Measurements from ENCODE around the gene CTTN.

CTTN gene

DNA sequence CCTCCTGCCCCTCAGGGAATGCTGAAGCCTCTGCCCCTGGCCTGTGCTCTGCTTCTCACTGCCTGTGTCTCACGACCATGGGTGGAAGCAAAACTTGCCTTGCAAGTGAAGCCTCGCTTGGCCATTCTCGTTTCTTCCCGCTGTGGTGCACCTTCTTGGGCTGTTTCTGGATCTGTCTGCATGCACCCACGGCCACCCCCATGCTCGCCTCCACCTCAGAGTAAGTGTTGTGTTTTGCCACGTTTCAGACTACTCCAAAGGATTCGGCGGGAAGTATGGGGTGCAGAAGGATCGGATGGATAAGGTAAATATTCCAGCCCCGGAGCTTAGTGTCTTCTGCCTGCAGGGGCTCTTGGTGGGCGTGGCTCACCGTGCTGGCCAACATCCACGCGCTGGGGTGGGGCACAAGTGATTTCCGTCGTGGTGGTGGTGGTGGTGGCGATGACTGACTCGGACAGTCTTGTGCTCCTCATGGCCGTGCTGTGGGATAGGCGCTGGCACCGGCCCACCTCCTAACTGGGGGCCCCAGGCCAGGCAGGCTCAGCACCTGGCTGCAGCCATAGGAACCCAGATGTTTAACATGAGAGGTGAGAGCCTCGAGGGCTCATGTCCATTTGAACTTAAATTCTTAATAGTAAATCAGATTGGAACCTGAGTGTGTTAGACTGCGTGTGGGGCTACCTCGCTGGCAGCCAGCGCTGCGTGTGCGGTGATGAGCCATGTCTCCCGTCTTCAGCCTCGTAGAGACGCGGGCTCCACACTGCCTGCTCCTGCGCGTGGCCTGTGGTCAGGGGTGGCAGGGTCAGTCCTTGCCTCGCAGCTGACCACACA lies 24.6 kb downstream of the CTTN start:
- Histone ChIP-seq H3K27me3 (ENCODE audit: control insufficient read depth in 1 of 2, insufficient read depth in 2 of 2, low read length in 2 of 2) (no peaks in the 10 kb centered on the region), H3K27ac (ENCODE audit: low read depth, low read length) (no peak overlapping the region), H3K4me3 (ENCODE audit: low read depth in 1 of 2, low read length in 2 of 2) (no peak overlapping the region), H3K9ac (ENCODE audit: low read length) (no peak overlapping the region), H3K36me3 (ENCODE audit: insufficient read depth, low read length) (peaks cover 71% of the 10 kb centered on the region), H3K4me1 (ENCODE audit: insufficient read depth, low read length) (no peaks in the 10 kb centered on the region), H3K9me3 (ENCODE audit: low read length) (no peaks in the 10 kb centered on the region)

DNA sequence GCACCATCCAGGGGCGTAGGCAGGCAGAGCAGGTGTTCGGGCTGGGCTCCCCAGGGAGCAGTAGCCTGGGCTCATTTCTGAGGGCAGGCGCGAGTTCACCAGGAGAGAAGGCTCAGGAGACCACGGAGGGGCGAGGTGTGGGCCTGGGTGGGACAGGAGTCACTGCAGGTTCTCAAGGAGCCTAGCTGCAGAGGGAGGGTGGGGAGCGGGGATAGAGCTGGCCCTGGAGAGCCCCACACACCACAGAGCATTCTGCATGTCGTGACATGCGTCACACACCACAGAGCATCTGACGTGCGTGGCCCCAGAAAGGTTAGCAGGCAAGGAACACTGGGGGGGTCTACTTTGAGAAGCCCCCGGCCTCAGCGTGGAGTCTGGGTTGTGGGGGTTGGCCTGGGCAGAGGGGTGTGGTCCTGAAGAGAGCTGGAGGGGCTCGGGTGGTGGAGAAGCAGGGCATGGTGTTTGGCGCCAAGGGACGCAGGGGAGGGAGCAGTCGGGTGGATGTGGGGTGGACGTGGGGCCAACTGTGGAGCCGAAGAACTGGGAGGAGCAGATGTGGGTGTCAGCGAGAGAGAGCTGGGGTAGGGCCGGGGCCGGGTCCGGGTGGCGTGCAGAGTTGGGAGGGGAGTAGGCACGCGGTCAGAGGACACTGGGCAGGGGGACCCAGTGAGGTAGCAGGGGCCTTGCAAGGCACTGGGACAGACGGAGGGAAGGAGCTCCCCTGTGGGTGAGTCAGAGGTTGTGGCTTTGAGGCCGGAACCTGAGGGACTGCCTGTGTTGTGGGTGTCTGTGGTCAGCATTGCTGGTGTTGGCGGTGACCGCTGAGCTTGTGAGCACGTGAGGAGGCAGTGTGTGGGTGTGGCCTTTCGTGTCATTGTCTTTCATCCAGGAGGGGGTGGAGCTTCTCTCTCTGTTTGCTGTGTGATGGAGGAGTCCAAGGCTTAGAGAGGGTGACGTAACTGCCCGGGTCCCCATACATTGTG lies 25.5 kb downstream of the CTTN start:
- Histone ChIP-seq H3K4me1 (ENCODE audit: insufficient read depth, low read length) (no peaks in the 10 kb centered on the region), H3K27ac (ENCODE audit: low read depth, low read length) (no peak overlapping the region)

DNA sequence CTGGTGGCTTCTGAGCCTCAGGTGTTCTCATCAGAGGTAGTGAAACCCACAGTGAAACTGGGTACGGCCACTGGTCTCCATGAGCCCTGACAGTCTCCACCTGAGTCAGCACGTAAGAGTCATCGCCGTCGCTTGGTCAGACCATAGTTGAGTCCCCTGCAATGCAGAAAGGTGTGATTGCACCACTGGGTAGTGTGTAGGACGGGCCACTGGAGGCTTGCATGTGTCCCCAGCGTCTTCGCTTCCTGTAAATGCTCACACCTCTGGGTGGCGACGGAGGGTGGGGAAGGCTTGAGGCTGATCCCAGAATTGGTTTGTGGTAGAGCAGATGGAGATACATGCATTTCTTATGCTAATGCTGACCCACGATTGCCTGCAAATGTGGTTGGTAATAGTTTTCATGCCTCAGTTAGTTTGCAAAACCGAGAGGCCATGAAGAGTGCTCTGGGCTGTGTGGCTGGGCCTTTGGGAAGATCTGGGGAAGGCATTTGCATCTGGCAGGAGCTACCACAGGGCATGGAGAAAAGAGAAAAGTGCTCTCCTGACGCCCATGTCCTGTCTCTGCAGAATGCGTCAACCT lies 26.5 kb downstream of the CTTN start:
- no peak overlapping the region for H3K4me3 ChIP-seq (ENCODE audit: low read depth in 1 of 2, low read length in 2 of 2)
- no peak overlapping the region for H3K27ac ChIP-seq (ENCODE audit: low read depth, low read length)
- H3K27me3 ChIP-seq (ENCODE audit: control insufficient read depth in 1 of 2, insufficient read depth in 2 of 2, low read length in 2 of 2), result no peaks in the 10 kb centered on the region
- H3K36me3 ChIP-seq (ENCODE audit: insufficient read depth, low read length), result peaks cover 76% of the 10 kb centered on the region
- H3K9me3 ChIP-seq (ENCODE audit: low read length), result no peaks in the 10 kb centered on the region
- H3K9ac ChIP-seq (ENCODE audit: low read length), result no peak overlapping the region
- H3K4me1 ChIP-seq (ENCODE audit: insufficient read depth, low read length), result no peaks in the 10 kb centered on the region

More for the DNA sequence above, 25.5 kb downstream of the CTTN start:
- Histone ChIP-seq H3K4me3 (ENCODE audit: low read depth in 1 of 2, low read length in 2 of 2) (no peak overlapping the region), H3K36me3 (ENCODE audit: insufficient read depth, low read length) (peaks cover 71% of the 10 kb centered on the region), H3K27me3 (ENCODE audit: control insufficient read depth in 1 of 2, insufficient read depth in 2 of 2, low read length in 2 of 2) (no peaks in the 10 kb centered on the region), H3K9me3 (ENCODE audit: low read length) (no peaks in the 10 kb centered on the region), H3K9ac (ENCODE audit: low read length) (no peak overlapping the region)

DNA sequence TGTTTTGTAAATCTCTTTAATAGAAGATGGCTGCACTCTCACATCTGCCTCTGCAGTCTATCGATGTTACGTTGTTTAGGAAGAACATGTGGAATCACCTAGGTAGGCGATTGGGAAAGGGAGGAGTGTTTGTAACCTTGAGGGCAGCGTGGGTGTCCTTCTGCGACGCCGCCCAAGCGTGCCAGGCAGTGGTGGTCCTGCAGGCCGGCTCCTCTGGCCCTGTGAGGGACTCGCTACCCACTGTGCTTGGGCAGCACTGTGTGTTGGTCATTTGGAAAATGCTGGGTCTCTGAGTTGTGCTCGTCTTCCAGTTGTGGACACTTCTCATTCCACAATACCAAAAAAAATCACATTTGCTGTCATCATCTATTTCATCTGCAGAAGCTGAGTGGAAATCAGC lies 29.1 kb downstream of the CTTN start:
- Histone ChIP-seq H3K4me1 (ENCODE audit: insufficient read depth, low read length) (no peaks in the 10 kb centered on the region), H3K9me3 (ENCODE audit: low read length) (no peaks in the 10 kb centered on the region), H3K27me3 (ENCODE audit: control insufficient read depth in 1 of 2, insufficient read depth in 2 of 2, low read length in 2 of 2) (no peaks in the 10 kb centered on the region), H3K9ac (ENCODE audit: low read length) (no peak overlapping the region), H3K36me3 (ENCODE audit: insufficient read depth, low read length) (peaks cover 77% of the 10 kb centered on the region), H3K27ac (ENCODE audit: low read depth, low read length) (no peak overlapping the region), H3K4me3 (ENCODE audit: low read depth in 1 of 2, low read length in 2 of 2) (no peak overlapping the region)

DNA sequence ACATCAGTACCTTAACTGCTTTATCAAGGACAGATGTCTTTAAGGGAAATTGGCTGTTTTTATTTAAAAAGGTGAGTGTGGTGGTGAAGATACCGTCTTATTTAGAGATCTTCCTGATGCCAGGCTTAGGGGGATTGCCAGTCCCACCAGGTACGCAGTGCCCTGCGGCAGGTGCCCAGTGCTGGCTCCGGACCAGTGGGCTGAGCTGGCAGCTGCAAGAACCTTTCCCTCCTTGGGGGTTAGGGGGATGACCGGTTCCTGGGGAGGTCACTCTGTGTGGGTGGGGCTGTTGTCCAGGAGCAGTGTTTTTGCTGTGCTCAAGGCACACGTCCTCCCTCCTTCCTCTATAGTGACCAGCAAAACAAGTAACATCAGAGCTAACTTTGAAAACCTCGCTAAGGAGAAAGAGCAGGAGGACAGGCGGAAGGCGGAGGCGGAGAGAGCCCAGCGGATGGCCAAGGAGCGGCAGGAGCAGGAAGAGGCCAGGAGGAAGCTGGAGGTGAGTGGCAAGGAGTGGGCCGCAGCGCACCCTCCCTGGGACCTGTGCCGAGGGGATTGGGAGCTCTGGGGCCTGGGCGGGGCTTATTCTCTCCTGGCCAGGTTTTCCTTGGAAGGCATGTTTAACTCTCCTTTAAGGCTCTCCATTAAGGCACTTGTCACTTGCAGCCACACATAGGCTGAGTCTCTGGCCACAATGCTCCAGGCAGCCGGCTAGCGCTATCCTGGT lies 30.5 kb downstream of the CTTN start:
- H3K9me3 ChIP-seq (ENCODE audit: low read length), result no peaks in the 10 kb centered on the region
- no peak overlapping the region for H3K27ac ChIP-seq (ENCODE audit: low read depth, low read length)
- H3K9ac ChIP-seq (ENCODE audit: low read length), result no peak overlapping the region
- H3K4me1 ChIP-seq (ENCODE audit: insufficient read depth, low read length), result no peaks in the 10 kb centered on the region
- H3K27me3 ChIP-seq (ENCODE audit: control insufficient read depth in 1 of 2, insufficient read depth in 2 of 2, low read length in 2 of 2), result no peaks in the 10 kb centered on the region
- peaks cover 77% of the 10 kb centered on the region for H3K36me3 ChIP-seq (ENCODE audit: insufficient read depth, low read length)
- H3K4me3 ChIP-seq (ENCODE audit: low read depth in 1 of 2, low read length in 2 of 2), result no peak overlapping the region

DNA sequence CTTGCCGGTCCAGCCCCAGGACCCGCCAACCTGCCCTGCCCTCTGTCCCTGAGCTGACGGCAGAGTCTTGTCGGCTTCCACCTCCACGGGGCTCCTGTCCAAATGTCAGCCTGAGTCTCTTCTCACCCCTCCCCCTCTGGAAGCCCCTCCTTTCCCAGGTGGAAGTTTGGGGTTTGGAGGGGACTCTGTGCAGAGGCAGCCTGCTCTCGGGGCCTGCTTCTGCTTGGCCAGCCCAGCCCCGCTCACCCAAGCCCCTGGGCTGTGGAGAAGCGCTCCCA lies 31.0 kb downstream of the CTTN start:
- H3K27ac ChIP-seq (ENCODE audit: low read depth, low read length), result no peak overlapping the region
- H3K9me3 ChIP-seq (ENCODE audit: low read length), result no peaks in the 10 kb centered on the region
- no peaks in the 10 kb centered on the region for H3K4me1 ChIP-seq (ENCODE audit: insufficient read depth, low read length)
- no peak overlapping the region for H3K4me3 ChIP-seq (ENCODE audit: low read depth in 1 of 2, low read length in 2 of 2)
- no peaks in the 10 kb centered on the region for H3K27me3 ChIP-seq (ENCODE audit: control insufficient read depth in 1 of 2, insufficient read depth in 2 of 2, low read length in 2 of 2)
- H3K36me3 ChIP-seq (ENCODE audit: insufficient read depth, low read length), result peaks cover 78% of the 10 kb centered on the region
- no peak overlapping the region for H3K9ac ChIP-seq (ENCODE audit: low read length)

DNA sequence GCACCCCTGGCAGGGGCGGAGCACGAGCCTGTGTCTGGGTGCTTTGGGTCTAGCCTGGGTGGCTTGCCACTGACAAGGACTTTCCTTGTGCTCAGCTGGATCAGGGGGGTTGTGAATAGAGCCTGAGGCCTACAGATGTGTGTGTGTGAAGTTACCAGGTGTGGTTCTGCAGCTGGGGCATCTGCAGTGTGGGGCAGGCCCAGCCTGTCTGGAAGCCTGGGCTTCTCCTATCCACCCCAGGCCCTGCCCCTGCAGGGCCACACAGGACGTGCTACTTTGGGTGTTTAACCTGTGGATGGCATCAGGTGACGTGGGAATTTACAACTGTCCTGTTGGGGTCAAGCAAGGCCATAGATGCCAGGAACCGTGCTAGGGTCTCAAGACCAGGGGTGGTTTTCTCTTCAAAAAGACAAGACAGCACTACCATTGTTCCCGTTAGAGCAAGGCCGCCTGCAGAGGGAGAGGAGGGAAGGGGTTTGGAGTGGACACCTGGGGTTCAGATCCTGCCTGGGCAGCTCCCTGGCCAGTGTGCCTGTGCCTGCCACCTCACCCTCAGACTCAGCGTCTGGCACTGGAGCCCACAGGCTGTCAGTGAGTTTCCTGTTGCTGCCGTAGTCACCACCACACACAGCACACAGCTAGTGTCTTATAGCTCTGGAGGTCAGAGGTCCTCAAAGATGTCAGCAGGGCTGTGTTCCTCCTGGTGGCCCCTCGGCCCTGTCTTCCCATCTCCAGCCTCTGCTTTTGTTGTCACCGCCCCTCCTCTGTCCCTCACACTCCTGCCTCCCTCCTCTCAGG lies 31.6 kb downstream of the CTTN start:
- H3K27me3 ChIP-seq (ENCODE audit: control insufficient read depth in 1 of 2, insufficient read depth in 2 of 2, low read length in 2 of 2), result no peaks in the 10 kb centered on the region
- H3K9me3 ChIP-seq (ENCODE audit: low read length), result no peaks in the 10 kb centered on the region
- H3K4me1 ChIP-seq (ENCODE audit: insufficient read depth, low read length), result no peaks in the 10 kb centered on the region
- no peak overlapping the region for H3K9ac ChIP-seq (ENCODE audit: low read length)
- H3K4me3 ChIP-seq (ENCODE audit: low read depth in 1 of 2, low read length in 2 of 2), result no peak overlapping the region
- no peak overlapping the region for H3K27ac ChIP-seq (ENCODE audit: low read depth, low read length)
- peaks cover 78% of the 10 kb centered on the region for H3K36me3 ChIP-seq (ENCODE audit: insufficient read depth, low read length)

DNA sequence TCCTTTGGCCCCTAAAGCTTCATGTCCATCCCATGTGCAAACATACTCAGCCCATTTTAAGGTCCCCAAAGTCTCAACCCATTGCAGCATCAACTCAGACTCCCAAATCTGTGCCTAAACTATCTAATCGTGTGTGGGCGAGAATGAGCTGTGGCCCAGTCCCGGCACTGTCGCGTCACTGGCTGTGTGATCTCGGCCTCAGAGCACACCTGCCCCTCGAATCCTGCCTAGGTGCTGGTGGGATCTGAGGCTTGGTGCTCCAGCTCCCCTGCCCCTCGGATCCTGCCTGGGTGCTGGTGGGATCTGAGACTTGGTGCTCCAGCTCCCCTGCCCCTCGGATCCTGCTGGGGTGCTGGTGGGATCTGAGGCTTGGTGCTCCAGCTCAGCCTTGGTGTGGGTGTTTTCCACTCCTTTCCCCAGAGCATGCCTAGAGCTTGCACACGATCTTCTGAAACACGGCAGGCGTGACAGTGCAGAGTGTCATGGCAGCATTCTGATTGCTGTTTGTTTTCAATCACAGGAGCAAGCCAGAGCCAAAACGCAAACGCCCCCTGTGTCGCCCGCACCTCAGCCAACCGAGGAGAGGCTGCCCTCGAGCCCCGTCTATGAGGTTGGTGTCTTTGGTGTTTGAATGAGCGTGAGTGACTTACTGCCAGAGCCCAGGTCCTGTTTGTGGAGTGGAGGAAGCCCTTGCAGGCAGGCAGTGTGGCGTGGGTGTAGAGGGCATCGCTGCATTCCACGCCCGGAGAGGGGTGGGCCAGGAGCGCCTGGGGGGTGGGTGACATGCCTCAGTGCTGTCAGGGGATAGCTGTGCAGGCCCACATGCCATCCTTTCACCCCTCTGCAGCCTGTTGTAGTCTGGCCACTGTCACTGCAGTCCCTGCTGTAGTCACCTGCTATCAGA lies 32.6 kb downstream of the CTTN start:
- H3K27ac ChIP-seq (ENCODE audit: low read depth, low read length), result no peak overlapping the region
- peaks cover 76% of the 10 kb centered on the region for H3K36me3 ChIP-seq (ENCODE audit: insufficient read depth, low read length)
- H3K4me3 ChIP-seq (ENCODE audit: low read depth in 1 of 2, low read length in 2 of 2), result no peak overlapping the region
- no peaks in the 10 kb centered on the region for H3K27me3 ChIP-seq (ENCODE audit: control insufficient read depth in 1 of 2, insufficient read depth in 2 of 2, low read length in 2 of 2)
- H3K9me3 ChIP-seq (ENCODE audit: low read length), result no peaks in the 10 kb centered on the region
- no peaks in the 10 kb centered on the region for H3K4me1 ChIP-seq (ENCODE audit: insufficient read depth, low read length)
- no peak overlapping the region for H3K9ac ChIP-seq (ENCODE audit: low read length)

DNA sequence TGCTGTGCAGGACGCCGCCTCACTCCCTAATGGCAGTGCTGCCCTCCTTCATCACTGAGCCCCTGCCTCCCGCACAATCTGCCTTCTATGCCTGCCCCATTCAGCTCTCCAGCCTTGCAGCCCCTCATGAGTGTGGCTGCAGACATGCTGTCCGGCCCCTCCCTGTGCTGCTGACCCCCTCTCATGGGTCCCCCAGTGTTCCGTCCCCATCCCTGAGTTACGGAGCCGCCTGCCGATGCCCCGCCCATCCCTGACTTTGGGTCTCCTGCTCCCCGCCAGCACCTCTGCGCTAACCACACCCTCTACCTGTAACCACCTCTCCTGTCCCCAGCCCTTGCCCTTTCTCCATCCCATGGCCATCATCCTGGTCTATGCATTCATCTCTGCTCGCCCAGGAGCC lies 33.3 kb downstream of the CTTN start:
- Histone ChIP-seq H3K9ac (ENCODE audit: low read length) (no peak overlapping the region), H3K36me3 (ENCODE audit: insufficient read depth, low read length) (peaks cover 82% of the 10 kb centered on the region), H3K4me3 (ENCODE audit: low read depth in 1 of 2, low read length in 2 of 2) (no peak overlapping the region), H3K27me3 (ENCODE audit: control insufficient read depth in 1 of 2, insufficient read depth in 2 of 2, low read length in 2 of 2) (no peaks in the 10 kb centered on the region), H3K4me1 (ENCODE audit: insufficient read depth, low read length) (no peaks in the 10 kb centered on the region), H3K9me3 (ENCODE audit: low read length) (no peaks in the 10 kb centered on the region), H3K27ac (ENCODE audit: low read depth, low read length) (no peak overlapping the region)

DNA sequence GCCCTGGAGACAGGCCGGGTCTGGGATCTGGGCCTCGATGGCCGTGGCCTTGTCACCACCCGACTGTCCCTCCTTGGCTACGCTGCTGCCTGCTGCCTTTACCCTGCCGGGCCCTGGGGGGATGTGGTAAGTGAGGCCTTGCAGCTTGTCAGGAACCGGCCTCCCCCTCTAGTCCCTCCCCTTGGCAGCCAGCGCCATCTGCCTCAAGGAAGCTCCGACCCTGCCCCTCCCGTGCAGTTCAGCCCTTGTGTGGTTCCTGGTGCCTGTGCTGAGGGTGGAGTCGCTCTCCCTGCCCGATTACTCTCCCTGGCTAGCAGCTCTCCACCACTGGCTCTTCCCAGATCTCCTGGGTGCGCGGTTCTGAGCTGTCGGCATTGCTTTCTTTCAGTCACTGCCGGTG lies 33.7 kb downstream of the CTTN start:
- Histone ChIP-seq H3K36me3 (ENCODE audit: insufficient read depth, low read length) (peaks cover 86% of the 10 kb centered on the region), H3K4me3 (ENCODE audit: low read depth in 1 of 2, low read length in 2 of 2) (no peak overlapping the region), H3K27me3 (ENCODE audit: control insufficient read depth in 1 of 2, insufficient read depth in 2 of 2, low read length in 2 of 2) (no peaks in the 10 kb centered on the region), H3K9me3 (ENCODE audit: low read length) (no peaks in the 10 kb centered on the region), H3K9ac (ENCODE audit: low read length) (no peak overlapping the region), H3K4me1 (ENCODE audit: insufficient read depth, low read length) (no peaks in the 10 kb centered on the region), H3K27ac (ENCODE audit: low read depth, low read length) (no peak overlapping the region)

Data from muscle layer of colon (tissue), 2 donors.